K562 (cell line): ENCODE data around the gene APLP1. TPM values are rescaled to one million over a fixed set of nuclear protein-coding genes. Genes with fewer than 3 reads are reported as not detected.

Experiments used
- ATAC-seq: fragments of 200-7000 bp; cut with Tn5 transposase; 3 replicates; pipeline ENCODE4 v1.9.1; 2020; ENCODE audit warnings: moderate library complexity
- BruUV-seq: library from RNA; stranded (reverse); fragments of 400-500 nt; replicated peaks from 2 replicates; lab custom pipeline; 2021; lab: Mats Ljungman, UMichigan
- CTCF ChIA-PET: fragments of 300-600 bp; formaldehyde crosslinking; extraction: SDS; loops from one replicate; lab custom pipeline; 2021; ENCODE audit warnings: low intra/inter-chr PET ratio; lab: Yijun Ruan, JAX
- POLR2A ChIA-PET: fragments of 300-600, 350-650 bp; sonication (Branson Sonifier 250); formaldehyde crosslinking; extraction: SDS; loops from one replicate; lab custom pipeline; 2021; ENCODE audit warnings: antibody characterized with exemption, inconsistent platforms; lab: Yijun Ruan, JAX
- DNase-seq, 4 experiments: peaks; one replicate each; pipeline versions ENCODE4 v3.0.0 to v3.0.0-alpha.2; 2011 to 2018; ENCODE audit warnings: low spot score in 3 of 4, mixed read lengths in 3 of 4; ENCODE audit errors: extremely low read depth in 1 of 4
- FAIRE-seq: peaks from 2 replicates; lab custom pipeline; 2011; peaks lifted over from hg19 to GRCh38; lab: Jason Lieb, UNC
- H2AFZ ChIP-seq: 2 replicates; pipeline ENCODE4 v1.6.0; 2011; ENCODE audit warnings: low read depth, low read length, control low read depth, inconsistent platforms
- H3K27ac ChIP-seq: fragments of 200-600 bp; 3 replicates; pipeline ENCODE4 v1.8.0; 2011; ENCODE audit warnings: low read depth, mild to moderate bottlenecking, control low read depth, inconsistent platforms, low read length, moderate library complexity, mixed read lengths; ENCODE audit errors: extremely low read depth
- H3K27me3 ChIP-seq, 2 experiments: fragments of 300-600 bp in 1 of 2; 2 replicates in 1 of 2; 3 replicates in 1 of 2; pipeline versions ENCODE4 v1.6.0 to v1.8.0; 2011; ENCODE audit warnings: inconsistent platforms in 2 of 2, low read length in 2 of 2, mild to moderate bottlenecking in 1 of 2, mixed read lengths in 1 of 2, moderate library complexity in 1 of 2; ENCODE audit not compliant: control insufficient read depth in 2 of 2, insufficient read depth in 2 of 2
- H3K36me3 ChIP-seq: fragments of 300-600 bp; 3 replicates; pipeline ENCODE4 v1.8.0; 2011; ENCODE audit warnings: mild to moderate bottlenecking, low read length, inconsistent platforms; ENCODE audit not compliant: control insufficient read depth, insufficient read depth
- H3K4me1 ChIP-seq, 2 experiments: fragments of 200-600 bp in 1 of 2; replicated peaks in 1 of 2; 2 replicates in 1 of 2; 3 replicates in 1 of 2; pipeline versions ENCODE4 v1.5.1 to v1.8.0; 2011; ENCODE audit warnings: inconsistent platforms in 2 of 2, low read length in 2 of 2, mild to moderate bottlenecking in 1 of 2, mixed read lengths in 1 of 2, moderate library complexity in 1 of 2; ENCODE audit not compliant: control insufficient read depth in 2 of 2, insufficient read depth in 2 of 2
- H3K4me2 ChIP-seq: 2 replicates; pipeline ENCODE4 v1.6.1; 2011; ENCODE audit warnings: low read length, control low read depth, inconsistent platforms, mixed read lengths; ENCODE audit not compliant: insufficient read depth
- H3K4me3 ChIP-seq: fragments of 200-600 bp; sonication (generic), shearing (Covaris generic); 2 replicates; pipeline ENCODE4 v1.5.1; 2016; ENCODE audit warnings: control low read depth, inconsistent platforms
- H3K79me2 ChIP-seq: fragments of 200-600 bp; 3 replicates; pipeline ENCODE4 v1.8.0; 2011; ENCODE audit warnings: low read length, inconsistent platforms; ENCODE audit not compliant: control insufficient read depth, insufficient read depth
- H3K9ac ChIP-seq, 2 experiments: 2 replicates each; pipeline versions ENCODE4 v1.6.0 to v1.6.1; 2011; ENCODE audit warnings: low read depth in 2 of 2, low read length in 2 of 2, control low read depth in 1 of 2, inconsistent platforms in 1 of 2, mild to moderate bottlenecking in 1 of 2, mixed read lengths in 1 of 2; ENCODE audit not compliant: insufficient read depth in 1 of 2
- H3K9me1 ChIP-seq: one replicate; pipeline ENCODE4 v1.6.0; 2011; ENCODE audit warnings: inconsistent platforms, mild to moderate bottlenecking, low read length, moderate library complexity; ENCODE audit not compliant: control insufficient read depth, insufficient read depth
- H3K9me3 ChIP-seq: replicated peaks from 2 replicates; pipeline ENCODE4 v1.5.1; 2011; ENCODE audit warnings: low read depth, low read length, inconsistent platforms; ENCODE audit not compliant: control insufficient read depth, insufficient read depth
- H4K20me1 ChIP-seq: replicated peaks from 2 replicates; pipeline ENCODE4 v1.6.1; 2011; ENCODE audit warnings: low read length, inconsistent platforms, mixed read lengths; ENCODE audit not compliant: control insufficient read depth, insufficient read depth
- CREM ChIP-seq: IDR thresholded peaks from 2 replicates; pipeline ENCODE4 v1.6.1; 2014; ENCODE audit warnings: antibody characterized with exemption, low read depth
- ELF2 ChIP-seq: fragments of 250-450 bp; sonication (Bioruptor Pico); IDR thresholded peaks from 2 replicates; pipeline ENCODE4 v1.5.0; 2021; ENCODE audit warnings: mild to moderate bottlenecking
- ERF ChIP-seq: fragments of 450-650 bp; formaldehyde crosslinking; IDR thresholded peaks from 2 replicates; pipeline ENCODE4 v1.4.0; 2020; ENCODE audit warnings: mild to moderate bottlenecking, mixed read lengths
- FOXM1 ChIP-seq, 2 experiments: fragments of 450-650 bp in 1 of 2; sonication (generic) in 1 of 2; formaldehyde crosslinking in 1 of 2; IDR thresholded peaks; 2 replicates each; pipeline versions ENCODE4 v1.6.1 to v1.9.0; 2017 to 2022; ENCODE audit warnings: low read depth in 2 of 2, mild to moderate bottlenecking in 2 of 2, missing genetic modification reagents in 1 of 2, moderate library complexity in 1 of 2
- HEY1 ChIP-seq: fragments of 250-450 bp; sonication (Bioruptor Pico); IDR thresholded peaks from 2 replicates; pipeline ENCODE4 v1.5.0; 2020; ENCODE audit warnings: mild to moderate bottlenecking, moderate library complexity, borderline replicate concordance
- NCOA2 ChIP-seq, 2 experiments: fragments of 450-650 bp; IDR thresholded peaks; 2 replicates each; pipeline ENCODE4 v1.6.1; 2018; ENCODE audit warnings: mild to moderate bottlenecking in 2 of 2, moderate library complexity in 1 of 2; ENCODE audit not compliant: partially characterized antibody in 2 of 2
- PHF8 ChIP-seq: fragments of 200-600 bp; sonication (generic); IDR thresholded peaks from 2 replicates; pipeline ENCODE4 v1.6.1; 2012; ENCODE audit warnings: mixed run types, mild to moderate bottlenecking, inconsistent platforms, low read length, moderate library complexity, borderline replicate concordance
- POLR2H ChIP-seq: IDR thresholded peaks from 2 replicates; pipeline ENCODE4 v1.6.1; 2016; ENCODE audit warnings: missing genetic modification characterization, low read depth, mild to moderate bottlenecking, control low read depth, missing compliant biosample characterization, moderate library complexity
- SPI1 ChIP-seq: IDR thresholded peaks from 2 replicates; pipeline ENCODE4 v1.6.1; 2011; ENCODE audit warnings: low read depth, low read length, control low read depth, borderline replicate concordance
- UBTF ChIP-seq, 2 experiments: IDR thresholded peaks; 2 replicates each; pipeline ENCODE4 v1.6.1; 2012; ENCODE audit warnings: improper control_type of control experiment in 2 of 2, low read depth in 2 of 2, low read length in 2 of 2, borderline replicate concordance in 1 of 2
- ZFP1 ChIP-seq: fragments of 450-650 bp; formaldehyde crosslinking; IDR thresholded peaks from 2 replicates; pipeline ENCODE4 v1.4.0; 2020; ENCODE audit warnings: mild to moderate bottlenecking, mixed read lengths
- WGBS: fragments of 100-300 bp; shearing (Covaris generic); methylation state at CpG from one replicate; pipeline ENCODE4 v1.1.6; 2016; ENCODE audit warnings: low coverage, mixed read lengths; ENCODE audit not compliant: insufficient coverage; ENCODE audit errors: missing lambda C conversion rate; 5-methylcytosine and 5-hydroxymethylcytosine counted together
- in situ Hi-C: fragments of 300-500 bp; cut with MboI; formaldehyde crosslinking; loops from 4 replicates; pipeline ENCODE4 v1.15.0; 2018; ENCODE audit warnings: inconsistent platforms, mixed read lengths
- intact Hi-C: fragments of 100-400 bp; cut with micrococcal nuclease; formaldehyde crosslinking; loops from 2 replicates; pipeline ENCODE4 v1.14.2; 2022
- polyA plus RNA-seq, 8 experiments: library from polyadenylated mRNA; depleted of rRNA in 4 of 8; stranded (reverse) in 5 of 8; unstranded in 3 of 8; fragments of >200 nt; fragmentation: Nextera tagmentation in 2 of 8; fragmentation: Illumina TruSeq in 1 of 8; extraction: Ambion mirVana in 2 of 8; extraction: Trizol in 1 of 8; gene quantifications; 2 replicates each; pipeline versions ENCODE4 v1.2.1 to v1.2.3, GENCODE V29; 2011 to 2014; ENCODE audit warnings: inconsistent platforms in 1 of 8, missing spikeins in 1 of 8
- total RNA-seq, 7 experiments: library from RNA; depleted of rRNA in 6 of 7; stranded (reverse); fragments of >200 nt in 6 of 7; fragmentation: Illumina TruSeq in 2 of 7; extraction: Trizol in 2 of 7; gene quantifications; 2 replicates each; pipeline versions ENCODE4 v1.2.1 to v1.2.3, GENCODE V29; 2011 to 2021; ENCODE audit warnings: low replicate concordance in 1 of 7

Gene APLP1
- total and polyA plus RNA-seq, 9 of the 15 experiments (the other 6 are each of a cell fraction or from before 2014, with no cell fraction given), result 0.69 to 9.9 (median 4.7) TPM

- peaks cover 2 to 4% of the 10 kb centered on the region in 2 experiments; a peak in 3 of 5 replicates for H3K27me3 ChIP-seq
- no peak for DNase-seq
- H3K4me1 ChIP-seq, result peaks cover 8 to 11% of the 10 kb centered on the region in 2 experiments; a peak in 4 of 5 replicates
- no peaks in the 10 kb centered on the region for H3K9me1 ChIP-seq
- no peak for ATAC-seq
- CTCF ChIA-PET, result interaction anchor here (1.1 kb wide), 1 partner anchor 47 kb away, joined by 5 read pairs; no protein-coding TSS in a partner anchor
- no peaks in the 10 kb centered on the region for H3K9me3 ChIP-seq
- TF ChIP-seq HEY1 (CRISPR knock-in tag) (no peak), ELF2 (CRISPR knock-in tag) (no peak), SPI1 (no peak), NCOA2 (IDR thresholded peaks at IDR 0.05; ENCODE audit: partially characterized antibody in 2 of 2) (no peak), FOXM1 (IDR thresholded peaks at IDR 0.05; ENCODE audit: low read depth) (no peak), FOXM1 (CRISPR knock-in tag; IDR thresholded peaks at IDR 0.05; ENCODE audit: low read depth) (no peak), ZFP1 (CRISPR knock-in tag) (no peak), CREM (no peak), ERF (CRISPR knock-in tag) (no peak), POLR2H (tag) (no peak), UBTF (IDR thresholded peaks at IDR 0.05; ENCODE audit: borderline replicate concordance in 1 of 2, low read depth in 2 of 2, low read length in 2 of 2) (no peak), PHF8 (no peak)
- no peaks in the 10 kb centered on the region for H3K79me2 ChIP-seq
- intact Hi-C loops, result no loop called here
- POLR2A ChIA-PET, result interaction anchor here (0.6 to 1.4 kb wide), 5 partner anchors 8 to 136 kb away, joined by 3 to 5 read pairs (median 3); partner anchors contain the start of gene LIN37
- no peak overlapping the region for H3K4me2 ChIP-seq
- no peak overlapping the region for H3K27ac ChIP-seq
- no peak for FAIRE-seq
- peaks cover 11% of the 10 kb centered on the region; the same call in 1 of the 3 replicates for H3K36me3 ChIP-seq
- H3K9ac ChIP-seq, result no peak overlapping the region
- in situ Hi-C loops, result no loop called here
- no TSS peak for BruUV-seq
- WGBS, result 0% methylated on average over 2 of the region's 2 CpGs
- H2AFZ ChIP-seq, result no peak overlapping the region
- H4K20me1 ChIP-seq, result peaks cover 4% of the 10 kb centered on the region; the same call in 1 of the 2 replicates
- no peak overlapping the region for H3K4me3 ChIP-seq
These were observed 15.5 kb downstream of the APLP1 start for GRCh38 chr19:35883882-35884281.
